Osteoblast (primary cell): Measurements from ENCODE around the gene GORASP1. TPM values are rescaled to one million over a fixed set of nuclear protein-coding genes. Genes with fewer than 3 reads are reported as not detected.
A peak's percentile ranks its signal among the peaks of the same experiment; 100 is the strongest.

Experiments
- DNase-seq: peaks from one replicate; pipeline ENCODE4 v3.0.0; 2011; ENCODE audit warnings: low spot score, mixed read lengths; ENCODE audit not compliant: insufficient read length; ENCODE audit errors: missing footprints
- H2AFZ ChIP-seq: 2 replicates; pipeline ENCODE4 v1.6.0; 2011; ENCODE audit warnings: mild to moderate bottlenecking, low read length
- H3K27ac ChIP-seq: 2 replicates; pipeline ENCODE4 v1.5.1; 2011; ENCODE audit warnings: mild to moderate bottlenecking, low read depth, low read length, moderate library complexity
- H3K27me3 ChIP-seq: 2 replicates; pipeline ENCODE4 v1.6.0; 2012; ENCODE audit warnings: mild to moderate bottlenecking, control low read depth, inconsistent platforms, low read length, moderate library complexity; ENCODE audit not compliant: insufficient read depth
- H3K36me3 ChIP-seq: 2 replicates; pipeline ENCODE4 v1.5.1; 2011; ENCODE audit warnings: mild to moderate bottlenecking, low read length, control low read depth, moderate library complexity; ENCODE audit not compliant: insufficient read depth
- H3K4me1 ChIP-seq: 2 replicates; pipeline ENCODE4 v1.5.1; 2011; ENCODE audit warnings: mild to moderate bottlenecking, low read length, control low read depth, moderate library complexity; ENCODE audit not compliant: insufficient read depth
- H3K4me2 ChIP-seq: 2 replicates; pipeline ENCODE4 v1.6.0; 2011; ENCODE audit warnings: mild to moderate bottlenecking, low read length; ENCODE audit not compliant: insufficient read depth
- H3K4me3 ChIP-seq: fragments of 200-600 bp; sonication (generic); 3 replicates; pipeline ENCODE4 v1.5.1; 2012; ENCODE audit warnings: mild to moderate bottlenecking, low read length, inconsistent platforms; ENCODE audit not compliant: insufficient read depth
- H3K79me2 ChIP-seq: 2 replicates; pipeline ENCODE4 v1.6.0; 2012; ENCODE audit warnings: mild to moderate bottlenecking, low read length, control low read depth, inconsistent platforms; ENCODE audit not compliant: insufficient read depth
- H3K9me3 ChIP-seq: 2 replicates; pipeline ENCODE4 v1.5.1; 2011; ENCODE audit warnings: low read depth, low read length, control low read depth
- H4K20me1 ChIP-seq: 2 replicates; pipeline ENCODE4 v1.6.0; 2012; ENCODE audit warnings: mild to moderate bottlenecking, low read length, control low read depth; ENCODE audit not compliant: insufficient read depth
- total RNA-seq: library from RNA; depleted of rRNA; stranded (reverse); fragments of >200 nt; gene quantifications from 2 replicates; pipeline ENCODE4 v1.2.3, GENCODE V29; 2012
- TF ChIP-seq, protein P1 (sequence below): IDR thresholded peaks from 2 replicates; pipeline ENCODE4 v1.5.1; 2011; ENCODE audit warnings: mild to moderate bottlenecking, low read depth, low read length, moderate library complexity; ENCODE audit errors: extremely low read depth

Gene GORASP1
- total RNA-seq, 1 donor = 46.0 TPM

DNA sequence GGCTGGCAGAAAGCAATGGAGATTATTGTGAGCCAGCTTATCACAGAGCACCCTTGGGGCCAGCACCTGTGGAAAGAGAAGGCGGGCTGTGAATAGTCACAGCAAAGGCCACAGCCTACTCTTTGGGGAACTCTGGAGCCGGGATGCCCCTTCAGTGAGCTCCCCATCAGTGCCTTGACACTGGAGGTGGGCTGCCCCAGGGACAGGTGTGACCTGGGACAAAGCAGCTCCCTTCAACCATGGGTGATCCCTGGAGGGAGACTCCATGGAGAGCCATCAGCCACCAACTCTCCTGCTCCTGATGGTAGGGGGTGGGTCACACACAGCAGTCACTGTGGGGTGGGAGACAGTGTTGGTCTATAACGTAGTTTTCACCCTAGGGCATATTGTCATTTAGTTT lies 5.9 kb upstream of the GORASP1 start:
- H3K4me2 ChIP-seq = no peak overlapping the region
- no peaks in the 10 kb centered on the region for H3K9me3 ChIP-seq
- H3K4me1 ChIP-seq = peaks cover 1% of the 10 kb centered on the region
- no peaks in the 10 kb centered on the region for H3K27me3 ChIP-seq
- H4K20me1 ChIP-seq = no peaks in the 10 kb centered on the region
- H3K27ac ChIP-seq = no peak overlapping the region
- no peak overlapping the region for H2AFZ ChIP-seq
- H3K79me2 ChIP-seq = no peaks in the 10 kb centered on the region
- no peak for DNase-seq
- H3K4me3 ChIP-seq = no peak overlapping the region
- TF ChIP-seq, protein P1, sequence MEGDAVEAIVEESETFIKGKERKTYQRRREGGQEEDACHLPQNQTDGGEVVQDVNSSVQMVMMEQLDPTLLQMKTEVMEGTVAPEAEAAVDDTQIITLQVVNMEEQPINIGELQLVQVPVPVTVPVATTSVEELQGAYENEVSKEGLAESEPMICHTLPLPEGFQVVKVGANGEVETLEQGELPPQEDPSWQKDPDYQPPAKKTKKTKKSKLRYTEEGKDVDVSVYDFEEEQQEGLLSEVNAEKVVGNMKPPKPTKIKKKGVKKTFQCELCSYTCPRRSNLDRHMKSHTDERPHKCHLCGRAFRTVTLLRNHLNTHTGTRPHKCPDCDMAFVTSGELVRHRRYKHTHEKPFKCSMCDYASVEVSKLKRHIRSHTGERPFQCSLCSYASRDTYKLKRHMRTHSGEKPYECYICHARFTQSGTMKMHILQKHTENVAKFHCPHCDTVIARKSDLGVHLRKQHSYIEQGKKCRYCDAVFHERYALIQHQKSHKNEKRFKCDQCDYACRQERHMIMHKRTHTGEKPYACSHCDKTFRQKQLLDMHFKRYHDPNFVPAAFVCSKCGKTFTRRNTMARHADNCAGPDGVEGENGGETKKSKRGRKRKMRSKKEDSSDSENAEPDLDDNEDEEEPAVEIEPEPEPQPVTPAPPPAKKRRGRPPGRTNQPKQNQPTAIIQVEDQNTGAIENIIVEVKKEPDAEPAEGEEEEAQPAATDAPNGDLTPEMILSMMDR = no peak
- H3K36me3 ChIP-seq = peaks cover 6% of the 10 kb centered on the region

DNA sequence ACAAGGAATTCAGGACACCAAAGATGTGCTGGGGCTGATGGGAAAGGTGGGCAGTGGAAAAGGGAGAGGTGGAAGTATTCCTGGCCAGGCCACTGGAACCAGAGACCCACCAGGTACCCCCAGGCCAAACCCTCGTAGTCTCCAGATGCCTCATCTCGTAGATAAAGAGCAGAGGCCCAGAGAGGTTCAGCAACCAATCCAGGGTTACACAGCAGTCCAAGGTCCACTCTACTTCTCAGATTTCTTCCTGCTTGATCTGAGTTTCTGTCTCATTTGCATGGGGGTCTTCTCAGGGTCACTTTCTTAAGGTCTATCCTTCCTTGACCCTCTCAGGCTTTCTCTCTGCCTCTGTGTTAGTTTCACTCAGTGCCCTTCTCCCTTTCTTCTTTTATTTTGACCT lies 5.1 kb upstream of the GORASP1 start:
- Histone ChIP-seq H3K4me1 (peaks cover 6% of the 10 kb centered on the region), H3K4me3 (no peak overlapping the region), H2AFZ (no peak overlapping the region), H3K9me3 (no peaks in the 10 kb centered on the region), H3K4me2 (no peak overlapping the region), H3K36me3 (peaks cover 6% of the 10 kb centered on the region), H4K20me1 (no peaks in the 10 kb centered on the region), H3K27me3 (no peaks in the 10 kb centered on the region), H3K27ac (no peak overlapping the region), H3K79me2 (no peaks in the 10 kb centered on the region)
- TF ChIP-seq, protein P1 = no peak
- no peak for DNase-seq

DNA sequence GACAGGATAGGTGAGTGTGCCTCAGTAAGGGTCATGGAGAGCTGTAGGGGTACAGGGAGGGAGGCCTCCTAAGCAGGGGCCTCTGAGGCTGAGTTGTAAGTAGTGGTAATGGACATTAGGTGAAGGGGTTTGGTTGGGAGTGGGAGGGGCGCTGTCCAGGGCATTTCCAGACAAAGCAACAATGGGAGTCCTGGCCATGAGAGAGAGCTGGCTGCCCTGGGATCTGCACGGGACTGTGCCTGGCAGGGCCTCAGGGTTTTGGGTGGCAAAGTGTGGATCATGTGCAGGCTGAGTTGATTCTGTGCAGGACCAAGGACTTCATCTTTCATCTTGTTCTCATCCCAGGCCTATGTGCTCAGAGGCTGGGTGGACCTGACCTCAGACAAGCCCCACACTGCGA lies 4.7 kb upstream of the GORASP1 start:
- H3K4me3 ChIP-seq = no peak overlapping the region
- H3K36me3 ChIP-seq = peaks cover 6% of the 10 kb centered on the region
- no peaks in the 10 kb centered on the region for H3K9me3 ChIP-seq
- TF ChIP-seq, protein P1 = no peak
- DNase-seq = no peak
- no peak overlapping the region for H2AFZ ChIP-seq
- peaks cover 3% of the 10 kb centered on the region for H3K79me2 ChIP-seq
- no peak overlapping the region for H3K4me2 ChIP-seq
- H3K27ac ChIP-seq = no peak overlapping the region
- no peaks in the 10 kb centered on the region for H3K27me3 ChIP-seq
- no peaks in the 10 kb centered on the region for H4K20me1 ChIP-seq
- H3K4me1 ChIP-seq = peaks cover 6% of the 10 kb centered on the region

DNA sequence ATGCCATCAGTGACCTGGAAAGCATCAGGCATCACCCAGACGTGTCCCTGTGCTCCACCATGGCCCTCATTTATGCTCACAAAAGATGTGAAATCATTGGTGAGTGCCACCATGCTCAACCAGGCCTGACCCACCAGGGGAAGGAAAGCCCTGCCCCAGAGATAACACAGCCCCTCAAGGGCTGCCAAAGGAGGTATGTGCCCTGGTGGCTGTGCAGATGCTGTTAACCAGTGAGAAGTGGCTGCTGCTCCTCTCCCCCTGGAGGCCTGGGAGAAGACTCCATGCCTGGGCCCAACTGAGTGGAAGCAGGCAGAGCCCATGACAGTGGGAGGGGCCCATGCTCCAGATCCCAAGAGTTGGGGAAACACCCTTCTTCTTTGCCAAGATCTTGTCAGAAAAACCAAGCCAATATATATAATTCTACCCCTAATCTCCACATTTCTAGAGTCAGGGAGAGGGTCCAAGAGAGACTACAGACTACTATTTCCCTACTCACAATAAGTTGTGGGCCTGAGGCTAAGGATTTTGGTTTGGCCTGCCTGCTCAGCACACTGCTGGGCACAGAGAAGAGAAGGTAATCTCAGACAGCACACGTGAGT lies 2.7 kb upstream of the GORASP1 start:
- Histone ChIP-seq H3K4me2 (no peak overlapping the region), H3K36me3 (peaks cover 6% of the 10 kb centered on the region), H3K9me3 (no peaks in the 10 kb centered on the region), H3K4me3 (no peak overlapping the region), H3K27me3 (no peaks in the 10 kb centered on the region), H3K27ac (no peak overlapping the region), H4K20me1 (peaks cover 14% of the 10 kb centered on the region), H3K4me1 (peaks cover 18% of the 10 kb centered on the region), H2AFZ (no peak overlapping the region), H3K79me2 (peaks cover 23% of the 10 kb centered on the region)
- DNase-seq = peak; percentile 46
- TF ChIP-seq, protein P1 = no peak
